Liver (tissue), 3 donors: ENCODE measurements around the gene PLA2R1.

Experiments
- EGR1 ChIP-seq, 2 donors: IDR thresholded peaks; 2 replicates each; pipeline ENCODE4 v1.6.1; 2016 to 2018; ENCODE audit warnings: antibody characterized with exemption in 2 of 2, low read depth in 2 of 2
- RXRA ChIP-seq, 2 donors: IDR thresholded peaks; 2 replicates each; pipeline ENCODE4 v1.6.1; 2017 to 2018; ENCODE audit warnings: antibody characterized with exemption in 2 of 2, mild to moderate bottlenecking in 1 of 2
- SP1 ChIP-seq: IDR thresholded peaks from 2 replicates; pipeline ENCODE4 v1.6.1; 2018; ENCODE audit warnings: antibody characterized with exemption, mild to moderate bottlenecking
- TAF1 ChIP-seq: conservative IDR thresholded peaks from 2 replicates; pipeline ENCODE4 v1.6.1; 2016; ENCODE audit warnings: antibody characterized with exemption, mild to moderate bottlenecking
- YY1 ChIP-seq: IDR thresholded peaks from 2 replicates; pipeline ENCODE4 v1.6.1; 2016; ENCODE audit warnings: antibody characterized with exemption, mild to moderate bottlenecking
- TF ChIP-seq, protein P1 (sequence below): fragments of 150-350 bp; IDR thresholded peaks from 2 replicates; pipeline ENCODE4 v1.5.1; 2017; ENCODE audit warnings: improper control_type of control experiment, low read depth, low read length; ENCODE audit not compliant: missing input control
- TF ChIP-seq, protein P2 (sequence below): IDR thresholded peaks from 2 replicates; pipeline ENCODE4 v1.6.1; 2016; ENCODE audit warnings: antibody characterized with exemption
- TF ChIP-seq, protein P3 (sequence below): IDR thresholded peaks from 2 replicates; pipeline ENCODE4 v1.6.1; 2016; ENCODE audit warnings: antibody characterized with exemption, mild to moderate bottlenecking
- TF ChIP-seq, protein P4 (sequence below): IDR thresholded peaks from 2 replicates; pipeline ENCODE4 v1.6.1; 2016; ENCODE audit warnings: antibody characterized with exemption
- donor health status: healthy.
- donor health status: healthy.

DNA sequence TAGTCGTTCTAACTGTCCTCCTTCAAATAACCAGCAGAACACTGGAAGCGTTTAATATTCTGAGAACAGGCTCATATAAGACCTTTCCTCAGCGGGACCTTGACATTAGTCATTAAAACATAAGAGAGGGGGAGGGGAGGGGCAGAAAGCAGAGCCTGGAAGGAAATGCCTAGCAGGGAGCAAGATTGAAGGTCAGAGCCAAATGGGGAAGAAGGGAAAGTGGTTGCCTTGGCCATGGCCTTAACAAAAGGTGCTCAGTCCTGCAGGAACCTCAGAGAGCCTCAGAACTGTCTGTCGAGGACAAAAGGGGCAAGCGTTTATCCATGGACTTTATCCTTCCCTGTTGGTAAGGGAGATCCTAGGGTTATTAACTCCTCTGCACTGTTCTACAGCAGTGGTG lies 856 bp upstream of the PLA2R1 start:
- TF ChIP-seq EGR1 (IDR thresholded peaks at IDR 0.05; ENCODE audit: low read depth in 2 of 2) (no peak), SP1 (no peak), RXRA (IDR thresholded peaks at IDR 0.05) (no peak), YY1 (no peak), TAF1 (no peak)
- TF ChIP-seq, protein P1, sequence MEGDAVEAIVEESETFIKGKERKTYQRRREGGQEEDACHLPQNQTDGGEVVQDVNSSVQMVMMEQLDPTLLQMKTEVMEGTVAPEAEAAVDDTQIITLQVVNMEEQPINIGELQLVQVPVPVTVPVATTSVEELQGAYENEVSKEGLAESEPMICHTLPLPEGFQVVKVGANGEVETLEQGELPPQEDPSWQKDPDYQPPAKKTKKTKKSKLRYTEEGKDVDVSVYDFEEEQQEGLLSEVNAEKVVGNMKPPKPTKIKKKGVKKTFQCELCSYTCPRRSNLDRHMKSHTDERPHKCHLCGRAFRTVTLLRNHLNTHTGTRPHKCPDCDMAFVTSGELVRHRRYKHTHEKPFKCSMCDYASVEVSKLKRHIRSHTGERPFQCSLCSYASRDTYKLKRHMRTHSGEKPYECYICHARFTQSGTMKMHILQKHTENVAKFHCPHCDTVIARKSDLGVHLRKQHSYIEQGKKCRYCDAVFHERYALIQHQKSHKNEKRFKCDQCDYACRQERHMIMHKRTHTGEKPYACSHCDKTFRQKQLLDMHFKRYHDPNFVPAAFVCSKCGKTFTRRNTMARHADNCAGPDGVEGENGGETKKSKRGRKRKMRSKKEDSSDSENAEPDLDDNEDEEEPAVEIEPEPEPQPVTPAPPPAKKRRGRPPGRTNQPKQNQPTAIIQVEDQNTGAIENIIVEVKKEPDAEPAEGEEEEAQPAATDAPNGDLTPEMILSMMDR: no peak
- TF ChIP-seq, protein P2, sequence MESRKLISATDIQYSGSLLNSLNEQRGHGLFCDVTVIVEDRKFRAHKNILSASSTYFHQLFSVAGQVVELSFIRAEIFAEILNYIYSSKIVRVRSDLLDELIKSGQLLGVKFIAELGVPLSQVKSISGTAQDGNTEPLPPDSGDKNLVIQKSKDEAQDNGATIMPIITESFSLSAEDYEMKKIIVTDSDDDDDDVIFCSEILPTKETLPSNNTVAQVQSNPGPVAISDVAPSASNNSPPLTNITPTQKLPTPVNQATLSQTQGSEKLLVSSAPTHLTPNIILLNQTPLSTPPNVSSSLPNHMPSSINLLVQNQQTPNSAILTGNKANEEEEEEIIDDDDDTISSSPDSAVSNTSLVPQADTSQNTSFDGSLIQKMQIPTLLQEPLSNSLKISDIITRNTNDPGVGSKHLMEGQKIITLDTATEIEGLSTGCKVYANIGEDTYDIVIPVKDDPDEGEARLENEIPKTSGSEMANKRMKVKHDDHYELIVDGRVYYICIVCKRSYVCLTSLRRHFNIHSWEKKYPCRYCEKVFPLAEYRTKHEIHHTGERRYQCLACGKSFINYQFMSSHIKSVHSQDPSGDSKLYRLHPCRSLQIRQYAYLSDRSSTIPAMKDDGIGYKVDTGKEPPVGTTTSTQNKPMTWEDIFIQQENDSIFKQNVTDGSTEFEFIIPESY: no peak
- TF ChIP-seq, protein P3, sequence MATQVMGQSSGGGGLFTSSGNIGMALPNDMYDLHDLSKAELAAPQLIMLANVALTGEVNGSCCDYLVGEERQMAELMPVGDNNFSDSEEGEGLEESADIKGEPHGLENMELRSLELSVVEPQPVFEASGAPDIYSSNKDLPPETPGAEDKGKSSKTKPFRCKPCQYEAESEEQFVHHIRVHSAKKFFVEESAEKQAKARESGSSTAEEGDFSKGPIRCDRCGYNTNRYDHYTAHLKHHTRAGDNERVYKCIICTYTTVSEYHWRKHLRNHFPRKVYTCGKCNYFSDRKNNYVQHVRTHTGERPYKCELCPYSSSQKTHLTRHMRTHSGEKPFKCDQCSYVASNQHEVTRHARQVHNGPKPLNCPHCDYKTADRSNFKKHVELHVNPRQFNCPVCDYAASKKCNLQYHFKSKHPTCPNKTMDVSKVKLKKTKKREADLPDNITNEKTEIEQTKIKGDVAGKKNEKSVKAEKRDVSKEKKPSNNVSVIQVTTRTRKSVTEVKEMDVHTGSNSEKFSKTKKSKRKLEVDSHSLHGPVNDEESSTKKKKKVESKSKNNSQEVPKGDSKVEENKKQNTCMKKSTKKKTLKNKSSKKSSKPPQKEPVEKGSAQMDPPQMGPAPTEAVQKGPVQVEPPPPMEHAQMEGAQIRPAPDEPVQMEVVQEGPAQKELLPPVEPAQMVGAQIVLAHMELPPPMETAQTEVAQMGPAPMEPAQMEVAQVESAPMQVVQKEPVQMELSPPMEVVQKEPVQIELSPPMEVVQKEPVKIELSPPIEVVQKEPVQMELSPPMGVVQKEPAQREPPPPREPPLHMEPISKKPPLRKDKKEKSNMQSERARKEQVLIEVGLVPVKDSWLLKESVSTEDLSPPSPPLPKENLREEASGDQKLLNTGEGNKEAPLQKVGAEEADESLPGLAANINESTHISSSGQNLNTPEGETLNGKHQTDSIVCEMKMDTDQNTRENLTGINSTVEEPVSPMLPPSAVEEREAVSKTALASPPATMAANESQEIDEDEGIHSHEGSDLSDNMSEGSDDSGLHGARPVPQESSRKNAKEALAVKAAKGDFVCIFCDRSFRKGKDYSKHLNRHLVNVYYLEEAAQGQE: no peak
- TF ChIP-seq, protein P4, sequence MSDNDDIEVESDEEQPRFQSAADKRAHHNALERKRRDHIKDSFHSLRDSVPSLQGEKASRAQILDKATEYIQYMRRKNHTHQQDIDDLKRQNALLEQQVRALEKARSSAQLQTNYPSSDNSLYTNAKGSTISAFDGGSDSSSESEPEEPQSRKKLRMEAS: no peak
